GM23338 (cell line): Measurements from ENCODE around the gene LOXL4.

Experiments
- CREB1 ChIP-seq: fragments of 250-450 bp; sonication (Bioruptor Pico); IDR thresholded peaks from 2 replicates; pipeline ENCODE4 v1.5.0; 2020; ENCODE audit warnings: low read depth, mild to moderate bottlenecking, moderate library complexity
- EZH2 ChIP-seq: fragments of 200-600 bp; sonication (generic); IDR thresholded peaks from one replicate; pipeline ENCODE4 v1.8.0; 2017; ENCODE audit warnings: antibody characterized with exemption, mild to moderate bottlenecking, low read depth; ENCODE audit not compliant: unreplicated experiment
- EZH2phosphoT487 ChIP-seq: fragments of 200-600 bp; sonication (generic); IDR thresholded peaks from one replicate; pipeline ENCODE4 v1.8.1; 2018; ENCODE audit warnings: antibody characterized with exemption; ENCODE audit not compliant: unreplicated experiment
- JUNB ChIP-seq: IDR thresholded peaks from one replicate; pipeline ENCODE4 v1.6.1; 2016; ENCODE audit warnings: antibody characterized with exemption; ENCODE audit not compliant: unreplicated experiment
- NANOG ChIP-seq: IDR thresholded peaks from 2 replicates; pipeline ENCODE4 v1.6.1; 2016; ENCODE audit warnings: antibody characterized with exemption, borderline replicate concordance
- POLR2AphosphoS5 ChIP-seq: IDR thresholded peaks from 2 replicates; pipeline ENCODE4 v1.6.1; 2016; ENCODE audit warnings: antibody characterized with exemption, low read depth
- REST ChIP-seq: IDR thresholded peaks from one replicate; pipeline ENCODE4 v1.6.1; 2018; ENCODE audit warnings: antibody characterized with exemption; ENCODE audit not compliant: unreplicated experiment
- ZNF331 ChIP-seq: fragments of 250-450 bp; sonication (Bioruptor Pico); IDR thresholded peaks from 2 replicates; pipeline ENCODE4 v1.5.0; 2020; ENCODE audit warnings: low read depth, mild to moderate bottlenecking, moderate library complexity
- TF ChIP-seq, protein P1 (sequence below), 2 experiments: fragments of 200-600 bp in 1 of 2; sonication (generic) in 1 of 2; conservative IDR thresholded peaks; 2 replicates each; pipeline versions ENCODE4 v1.5.1 to v1.6.1; 2016 to 2017; ENCODE audit warnings: antibody characterized with exemption in 2 of 2, low read depth in 2 of 2, mild to moderate bottlenecking in 2 of 2, moderate library complexity in 1 of 2
- TF ChIP-seq, protein P2 (sequence below): fragments of 250-450 bp; sonication (Bioruptor Pico); IDR thresholded peaks from 2 replicates; pipeline ENCODE4 v1.5.0; 2020; ENCODE audit warnings: mild to moderate bottlenecking, moderate library complexity

DNA sequence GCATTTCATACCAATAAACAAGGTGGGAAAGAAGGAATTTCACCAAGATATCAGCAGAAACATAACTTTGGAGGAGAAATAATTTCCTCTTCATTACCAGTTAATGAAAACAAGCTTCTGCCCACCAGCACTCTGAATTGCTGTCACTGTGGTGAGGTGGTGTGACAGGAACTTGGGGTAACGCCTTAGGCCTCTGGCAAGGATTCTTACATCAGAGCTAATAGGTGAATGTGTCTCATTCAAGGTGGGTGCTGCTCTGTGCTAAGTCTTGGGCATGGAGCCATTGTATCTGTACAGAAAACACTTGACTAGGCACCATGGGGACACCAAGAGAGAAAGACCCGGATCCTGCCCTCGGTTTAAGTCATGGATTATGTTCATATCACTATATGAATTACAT lies 8.3 kb upstream of the LOXL4 start:
- TF ChIP-seq POLR2AphosphoS5 = no peak
- TF ChIP-seq, protein P1, sequence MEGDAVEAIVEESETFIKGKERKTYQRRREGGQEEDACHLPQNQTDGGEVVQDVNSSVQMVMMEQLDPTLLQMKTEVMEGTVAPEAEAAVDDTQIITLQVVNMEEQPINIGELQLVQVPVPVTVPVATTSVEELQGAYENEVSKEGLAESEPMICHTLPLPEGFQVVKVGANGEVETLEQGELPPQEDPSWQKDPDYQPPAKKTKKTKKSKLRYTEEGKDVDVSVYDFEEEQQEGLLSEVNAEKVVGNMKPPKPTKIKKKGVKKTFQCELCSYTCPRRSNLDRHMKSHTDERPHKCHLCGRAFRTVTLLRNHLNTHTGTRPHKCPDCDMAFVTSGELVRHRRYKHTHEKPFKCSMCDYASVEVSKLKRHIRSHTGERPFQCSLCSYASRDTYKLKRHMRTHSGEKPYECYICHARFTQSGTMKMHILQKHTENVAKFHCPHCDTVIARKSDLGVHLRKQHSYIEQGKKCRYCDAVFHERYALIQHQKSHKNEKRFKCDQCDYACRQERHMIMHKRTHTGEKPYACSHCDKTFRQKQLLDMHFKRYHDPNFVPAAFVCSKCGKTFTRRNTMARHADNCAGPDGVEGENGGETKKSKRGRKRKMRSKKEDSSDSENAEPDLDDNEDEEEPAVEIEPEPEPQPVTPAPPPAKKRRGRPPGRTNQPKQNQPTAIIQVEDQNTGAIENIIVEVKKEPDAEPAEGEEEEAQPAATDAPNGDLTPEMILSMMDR (conservative IDR thresholded peaks at IDR 0.05; ENCODE audit: low read depth in 2 of 2) = no peak
- TF ChIP-seq REST = no peak
- TF ChIP-seq EZH2phosphoT487 = no peak
- TF ChIP-seq EZH2 = no peak
- TF ChIP-seq CREB1 = no peak
- no peak for TF ChIP-seq JUNB
- no peak for TF ChIP-seq ZNF331 (CRISPR knock-in tag)
- TF ChIP-seq NANOG = no peak
- TF ChIP-seq, protein P2, sequence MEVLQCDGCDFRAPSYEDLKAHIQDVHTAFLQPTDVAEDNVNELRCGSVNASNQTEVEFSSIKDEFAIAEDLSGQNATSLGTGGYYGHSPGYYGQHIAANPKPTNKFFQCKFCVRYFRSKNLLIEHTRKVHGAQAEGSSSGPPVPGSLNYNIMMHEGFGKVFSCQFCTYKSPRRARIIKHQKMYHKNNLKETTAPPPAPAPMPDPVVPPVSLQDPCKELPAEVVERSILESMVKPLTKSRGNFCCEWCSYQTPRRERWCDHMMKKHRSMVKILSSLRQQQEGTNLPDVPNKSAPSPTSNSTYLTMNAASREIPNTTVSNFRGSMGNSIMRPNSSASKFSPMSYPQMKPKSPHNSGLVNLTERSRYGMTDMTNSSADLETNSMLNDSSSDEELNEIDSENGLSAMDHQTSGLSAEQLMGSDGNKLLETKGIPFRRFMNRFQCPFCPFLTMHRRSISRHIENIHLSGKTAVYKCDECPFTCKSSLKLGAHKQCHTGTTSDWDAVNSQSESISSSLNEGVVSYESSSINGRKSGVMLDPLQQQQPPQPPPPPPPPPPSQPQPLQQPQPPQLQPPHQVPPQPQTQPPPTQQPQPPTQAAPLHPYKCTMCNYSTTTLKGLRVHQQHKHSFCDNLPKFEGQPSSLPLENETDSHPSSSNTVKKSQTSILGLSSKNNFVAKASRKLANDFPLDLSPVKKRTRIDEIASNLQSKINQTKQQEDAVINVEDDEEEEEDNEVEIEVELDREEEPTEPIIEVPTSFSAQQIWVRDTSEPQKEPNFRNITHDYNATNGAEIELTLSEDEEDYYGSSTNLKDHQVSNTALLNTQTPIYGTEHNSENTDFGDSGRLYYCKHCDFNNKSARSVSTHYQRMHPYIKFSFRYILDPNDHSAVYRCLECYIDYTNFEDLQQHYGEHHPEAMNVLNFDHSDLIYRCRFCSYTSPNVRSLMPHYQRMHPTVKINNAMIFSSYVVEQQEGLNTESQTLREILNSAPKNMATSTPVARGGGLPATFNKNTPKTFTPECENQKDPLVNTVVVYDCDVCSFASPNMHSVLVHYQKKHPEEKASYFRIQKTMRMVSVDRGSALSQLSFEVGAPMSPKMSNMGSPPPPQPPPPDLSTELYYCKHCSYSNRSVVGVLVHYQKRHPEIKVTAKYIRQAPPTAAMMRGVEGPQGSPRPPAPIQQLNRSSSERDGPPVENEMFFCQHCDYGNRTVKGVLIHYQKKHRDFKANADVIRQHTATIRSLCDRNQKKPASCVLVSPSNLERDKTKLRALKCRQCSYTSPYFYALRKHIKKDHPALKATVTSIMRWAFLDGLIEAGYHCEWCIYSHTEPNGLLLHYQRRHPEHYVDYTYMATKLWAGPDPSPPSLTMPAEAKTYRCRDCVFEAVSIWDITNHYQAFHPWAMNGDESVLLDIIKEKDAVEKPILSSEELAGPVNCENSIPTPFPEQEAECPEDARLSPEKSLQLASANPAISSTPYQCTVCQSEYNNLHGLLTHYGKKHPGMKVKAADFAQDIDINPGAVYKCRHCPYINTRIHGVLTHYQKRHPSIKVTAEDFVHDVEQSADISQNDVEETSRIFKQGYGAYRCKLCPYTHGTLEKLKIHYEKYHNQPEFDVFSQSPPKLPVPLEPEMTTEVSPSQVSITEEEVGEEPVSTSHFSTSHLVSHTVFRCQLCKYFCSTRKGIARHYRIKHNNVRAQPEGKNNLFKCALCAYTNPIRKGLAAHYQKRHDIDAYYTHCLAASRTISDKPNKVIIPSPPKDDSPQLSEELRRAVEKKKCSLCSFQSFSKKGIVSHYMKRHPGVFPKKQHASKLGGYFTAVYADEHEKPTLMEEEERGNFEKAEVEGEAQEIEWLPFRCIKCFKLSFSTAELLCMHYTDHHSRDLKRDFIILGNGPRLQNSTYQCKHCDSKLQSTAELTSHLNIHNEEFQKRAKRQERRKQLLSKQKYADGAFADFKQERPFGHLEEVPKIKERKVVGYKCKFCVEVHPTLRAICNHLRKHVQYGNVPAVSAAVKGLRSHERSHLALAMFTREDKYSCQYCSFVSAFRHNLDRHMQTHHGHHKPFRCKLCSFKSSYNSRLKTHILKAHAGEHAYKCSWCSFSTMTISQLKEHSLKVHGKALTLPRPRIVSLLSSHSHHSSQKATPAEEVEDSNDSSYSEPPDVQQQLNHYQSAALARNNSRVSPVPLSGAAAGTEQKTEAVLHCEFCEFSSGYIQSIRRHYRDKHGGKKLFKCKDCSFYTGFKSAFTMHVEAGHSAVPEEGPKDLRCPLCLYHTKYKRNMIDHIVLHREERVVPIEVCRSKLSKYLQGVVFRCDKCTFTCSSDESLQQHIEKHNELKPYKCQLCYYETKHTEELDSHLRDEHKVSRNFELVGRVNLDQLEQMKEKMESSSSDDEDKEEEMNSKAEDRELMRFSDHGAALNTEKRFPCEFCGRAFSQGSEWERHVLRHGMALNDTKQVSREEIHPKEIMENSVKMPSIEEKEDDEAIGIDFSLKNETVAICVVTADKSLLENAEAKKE (CRISPR knock-in tag) = no peak
